K562 (cell line): ENCODE data around the gene ZNF81. TPM values are rescaled to one million over a fixed set of nuclear protein-coding genes. Genes with fewer than 3 reads are reported as not detected.

Source experiments
- BCL6 ChIP-seq: fragments of 250-450 bp; sonication (Bioruptor Pico); IDR thresholded peaks from 2 replicates; pipeline ENCODE4 v1.4.0; 2020
- EZH2 ChIP-seq: IDR thresholded peaks from 2 replicates; pipeline ENCODE4 v1.6.1; 2012; ENCODE audit warnings: low read depth, mild to moderate bottlenecking, inconsistent platforms, low read length, borderline replicate concordance
- GTF2A2 ChIP-seq: IDR thresholded peaks from 2 replicates; pipeline ENCODE4 v1.6.1; 2016; ENCODE audit warnings: mild to moderate bottlenecking, missing genetic modification characterization, missing compliant biosample characterization
- HLTF ChIP-seq: fragments of 450-650 bp; IDR thresholded peaks from 2 replicates; pipeline ENCODE4 v1.6.1; 2016
- PRDM10 ChIP-seq: fragments of 450-650 bp; IDR thresholded peaks from 2 replicates; pipeline ENCODE4 v1.6.1; 2018; ENCODE audit not compliant: partially characterized antibody
- PTTG1 ChIP-seq: fragments of 450-650 bp; IDR thresholded peaks from 2 replicates; pipeline ENCODE4 v1.6.1; 2016; ENCODE audit warnings: low read depth, mild to moderate bottlenecking, missing genetic modification characterization, missing compliant biosample characterization
- SMARCB1 ChIP-seq: IDR thresholded peaks from 2 replicates; pipeline ENCODE4 v1.6.1; 2011; ENCODE audit warnings: improper control_type of control experiment, low read depth; ENCODE audit not compliant: insufficient read length
- ZNF589 ChIP-seq: fragments of 200-800 bp; sonication (Bioruptor generic); IDR thresholded peaks from 2 replicates; pipeline ENCODE4 v1.6.1; 2016; ENCODE audit warnings: low read depth, missing genetic modification characterization, missing compliant biosample characterization
- ZNF75A ChIP-seq: fragments of 450-650 bp; formaldehyde crosslinking; IDR thresholded peaks from 2 replicates; pipeline ENCODE4 v1.4.0; 2020; ENCODE audit warnings: mild to moderate bottlenecking
- polyA plus RNA-seq, 8 experiments: library from polyadenylated mRNA; depleted of rRNA in 4 of 8; stranded (reverse) in 5 of 8; unstranded in 3 of 8; fragments of >200 nt; fragmentation: Nextera tagmentation in 2 of 8; fragmentation: Illumina TruSeq in 1 of 8; extraction: Ambion mirVana in 2 of 8; extraction: Trizol in 1 of 8; gene quantifications; 2 replicates each; pipeline versions ENCODE4 v1.2.1 to v1.2.3, GENCODE V29; 2011 to 2014; ENCODE audit warnings: inconsistent platforms in 1 of 8, missing spikeins in 1 of 8
- total RNA-seq, 7 experiments: library from RNA; depleted of rRNA in 6 of 7; stranded (reverse); fragments of >200 nt in 6 of 7; fragmentation: Illumina TruSeq in 2 of 7; extraction: Trizol in 2 of 7; gene quantifications; 2 replicates each; pipeline versions ENCODE4 v1.2.1 to v1.2.3, GENCODE V29; 2011 to 2021; ENCODE audit warnings: low replicate concordance in 1 of 7
- TF ChIP-seq, protein P1 (sequence below): fragments of 450-650 bp; IDR thresholded peaks from 2 replicates; pipeline ENCODE4 v1.6.1; 2016; ENCODE audit warnings: mild to moderate bottlenecking
- TF ChIP-seq, protein P2 (sequence below): sonication (generic); formaldehyde crosslinking; IDR thresholded peaks from 2 replicates; pipeline ENCODE4 v1.8.0; 2022; ENCODE audit warnings: missing genetic modification reagents, mild to moderate bottlenecking, borderline replicate concordance
- TF ChIP-seq, protein P3 (sequence below), 2 experiments: fragments of 450-650 bp in 1 of 2; sonication (generic) in 1 of 2; formaldehyde crosslinking in 1 of 2; IDR thresholded peaks; 2 replicates each; pipeline versions ENCODE4 v1.7.1 to v1.9.0; 2016 to 2022; ENCODE audit warnings: inconsistent platforms in 1 of 2, mild to moderate bottlenecking in 1 of 2, missing genetic modification reagents in 1 of 2

The ZNF81 gene
- total and polyA plus RNA-seq, 9 of the 15 experiments (the other 6 are each of a cell fraction or from before 2014, with no cell fraction given): 2.4 to 9.6 (median 4.9) TPM

GRCh38 chrX:47817421-47817820, 19.3 kb upstream of the ZNF81 start (continued):
- TF ChIP-seq, protein P1, sequence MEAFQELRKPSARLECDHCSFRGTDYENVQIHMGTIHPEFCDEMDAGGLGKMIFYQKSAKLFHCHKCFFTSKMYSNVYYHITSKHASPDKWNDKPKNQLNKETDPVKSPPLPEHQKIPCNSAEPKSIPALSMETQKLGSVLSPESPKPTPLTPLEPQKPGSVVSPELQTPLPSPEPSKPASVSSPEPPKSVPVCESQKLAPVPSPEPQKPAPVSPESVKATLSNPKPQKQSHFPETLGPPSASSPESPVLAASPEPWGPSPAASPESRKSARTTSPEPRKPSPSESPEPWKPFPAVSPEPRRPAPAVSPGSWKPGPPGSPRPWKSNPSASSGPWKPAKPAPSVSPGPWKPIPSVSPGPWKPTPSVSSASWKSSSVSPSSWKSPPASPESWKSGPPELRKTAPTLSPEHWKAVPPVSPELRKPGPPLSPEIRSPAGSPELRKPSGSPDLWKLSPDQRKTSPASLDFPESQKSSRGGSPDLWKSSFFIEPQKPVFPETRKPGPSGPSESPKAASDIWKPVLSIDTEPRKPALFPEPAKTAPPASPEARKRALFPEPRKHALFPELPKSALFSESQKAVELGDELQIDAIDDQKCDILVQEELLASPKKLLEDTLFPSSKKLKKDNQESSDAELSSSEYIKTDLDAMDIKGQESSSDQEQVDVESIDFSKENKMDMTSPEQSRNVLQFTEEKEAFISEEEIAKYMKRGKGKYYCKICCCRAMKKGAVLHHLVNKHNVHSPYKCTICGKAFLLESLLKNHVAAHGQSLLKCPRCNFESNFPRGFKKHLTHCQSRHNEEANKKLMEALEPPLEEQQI: peak; percentile 84
- TF ChIP-seq PTTG1 (tag) (no peak), EZH2 (no peak), GTF2A2 (no peak), HLTF (no peak), PRDM10 (peak; percentile 14), SMARCB1 (no peak), ZNF75A (no peak), ZNF589 (CRISPR knock-in tag) (0 out of 2 replicates have a peak, but pooled peaks have one; percentile 38), BCL6 (no peak)
- TF ChIP-seq, protein P2, sequence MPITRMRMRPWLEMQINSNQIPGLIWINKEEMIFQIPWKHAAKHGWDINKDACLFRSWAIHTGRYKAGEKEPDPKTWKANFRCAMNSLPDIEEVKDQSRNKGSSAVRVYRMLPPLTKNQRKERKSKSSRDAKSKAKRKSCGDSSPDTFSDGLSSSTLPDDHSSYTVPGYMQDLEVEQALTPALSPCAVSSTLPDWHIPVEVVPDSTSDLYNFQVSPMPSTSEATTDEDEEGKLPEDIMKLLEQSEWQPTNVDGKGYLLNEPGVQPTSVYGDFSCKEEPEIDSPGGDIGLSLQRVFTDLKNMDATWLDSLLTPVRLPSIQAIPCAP (CRISPR knock-in tag): no peak
- TF ChIP-seq, protein P3, sequence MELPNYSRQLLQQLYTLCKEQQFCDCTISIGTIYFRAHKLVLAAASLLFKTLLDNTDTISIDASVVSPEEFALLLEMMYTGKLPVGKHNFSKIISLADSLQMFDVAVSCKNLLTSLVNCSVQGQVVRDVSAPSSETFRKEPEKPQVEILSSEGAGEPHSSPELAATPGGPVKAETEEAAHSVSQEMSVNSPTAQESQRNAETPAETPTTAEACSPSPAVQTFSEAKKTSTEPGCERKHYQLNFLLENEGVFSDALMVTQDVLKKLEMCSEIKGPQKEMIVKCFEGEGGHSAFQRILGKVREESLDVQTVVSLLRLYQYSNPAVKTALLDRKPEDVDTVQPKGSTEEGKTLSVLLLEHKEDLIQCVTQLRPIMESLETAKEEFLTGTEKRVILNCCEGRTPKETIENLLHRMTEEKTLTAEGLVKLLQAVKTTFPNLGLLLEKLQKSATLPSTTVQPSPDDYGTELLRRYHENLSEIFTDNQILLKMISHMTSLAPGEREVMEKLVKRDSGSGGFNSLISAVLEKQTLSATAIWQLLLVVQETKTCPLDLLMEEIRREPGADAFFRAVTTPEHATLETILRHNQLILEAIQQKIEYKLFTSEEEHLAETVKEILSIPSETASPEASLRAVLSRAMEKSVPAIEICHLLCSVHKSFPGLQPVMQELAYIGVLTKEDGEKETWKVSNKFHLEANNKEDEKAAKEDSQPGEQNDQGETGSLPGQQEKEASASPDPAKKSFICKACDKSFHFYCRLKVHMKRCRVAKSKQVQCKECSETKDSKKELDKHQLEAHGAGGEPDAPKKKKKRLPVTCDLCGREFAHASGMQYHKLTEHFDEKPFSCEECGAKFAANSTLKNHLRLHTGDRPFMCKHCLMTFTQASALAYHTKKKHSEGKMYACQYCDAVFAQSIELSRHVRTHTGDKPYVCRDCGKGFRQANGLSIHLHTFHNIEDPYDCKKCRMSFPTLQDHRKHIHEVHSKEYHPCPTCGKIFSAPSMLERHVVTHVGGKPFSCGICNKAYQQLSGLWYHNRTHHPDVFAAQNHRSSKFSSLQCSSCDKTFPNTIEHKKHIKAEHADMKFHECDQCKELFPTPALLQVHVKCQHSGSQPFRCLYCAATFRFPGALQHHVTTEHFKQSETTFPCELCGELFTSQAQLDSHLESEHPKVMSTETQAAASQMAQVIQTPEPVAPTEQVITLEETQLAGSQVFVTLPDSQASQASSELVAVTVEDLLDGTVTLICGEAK (IDR thresholded peaks at IDR 0.05): no peak
- TF ChIP-seq, protein P3 (CRISPR knock-in tag; IDR thresholded peaks at IDR 0.05): no peak
